Stimulated activated CD4-positive, alpha-beta T cell treated with anti-CD3 and anti-CD28 coated beads, Interleukin-1b, Interleukin-23, amount 100 ng/mL, for 48 hours (primary cell): ENCODE results near the gene PIK3R5.

ENCODE experiments used
- DNase-seq: peaks from one replicate; pipeline ENCODE4 v3.0.0-alpha.2; 2020

PIK3R5 gene

GRCh38 chr17:8922451-8922850 lies 43.1 kb downstream of the PIK3R5 start:
- no peak for DNase-seq

- no peak for DNase-seq
These were observed 44.4 kb downstream of the PIK3R5 start for GRCh38 chr17:8921147-8921546.

- DNase-seq: no peak
These were observed 46.6 kb downstream of the PIK3R5 start for GRCh38 chr17:8918807-8919465.

GRCh38 chr17:8916466-8916865 lies 49.0 kb downstream of the PIK3R5 start:
- DNase-seq: no peak

GRCh38 chr17:8914554-8914953 lies 51.0 kb downstream of the PIK3R5 start:
- no peak for DNase-seq

GRCh38 chr17:8913879-8914278 lies 51.6 kb downstream of the PIK3R5 start:
- no peak for DNase-seq

- no peak for DNase-seq
These were observed 52.4 kb downstream of the PIK3R5 start for GRCh38 chr17:8913091-8913490.

GRCh38 chr17:8912084-8912981 lies 53.2 kb downstream of the PIK3R5 start:
- DNase-seq: no peak

- no peak for DNase-seq
These were observed 54.4 kb downstream of the PIK3R5 start for GRCh38 chr17:8910969-8911604.

- no peak for DNase-seq
These were observed 55.8 kb downstream of the PIK3R5 start for GRCh38 chr17:8909586-8910270.

GRCh38 chr17:8905331-8905730 lies 60.2 kb downstream of the PIK3R5 start:
- DNase-seq: no peak

GRCh38 chr17:8904686-8905085 lies 60.8 kb downstream of the PIK3R5 start:
- DNase-seq: no peak

GRCh38 chr17:8904201-8904600 lies 61.3 kb downstream of the PIK3R5 start:
- DNase-seq: no peak

GRCh38 chr17:8900626-8901585 lies 64.6 kb downstream of the PIK3R5 start:
- DNase-seq: no peak

- no peak for DNase-seq
These were observed 65.3 kb downstream of the PIK3R5 start for GRCh38 chr17:8900207-8900606.

GRCh38 chr17:8898636-8899035 lies 66.9 kb downstream of the PIK3R5 start:
- DNase-seq: no peak

- no peak for DNase-seq
These were observed 67.4 kb downstream of the PIK3R5 start for GRCh38 chr17:8898126-8898525.

GRCh38 chr17:8896641-8897635 lies 68.6 kb downstream of the PIK3R5 start:
- no peak for DNase-seq

- DNase-seq: no peak
These were observed 69.4 kb downstream of the PIK3R5 start for GRCh38 chr17:8896087-8896486.
